ENCODE results near the gene PREX1. TPM values are rescaled to one million over a fixed set of nuclear protein-coding genes. Genes with fewer than 3 reads are reported as not detected.

PREX1 gene
- total RNA-seq, 4 donors from 2014 or later = 7.5 to 10.9 (median 9.1) TPM

DNA sequence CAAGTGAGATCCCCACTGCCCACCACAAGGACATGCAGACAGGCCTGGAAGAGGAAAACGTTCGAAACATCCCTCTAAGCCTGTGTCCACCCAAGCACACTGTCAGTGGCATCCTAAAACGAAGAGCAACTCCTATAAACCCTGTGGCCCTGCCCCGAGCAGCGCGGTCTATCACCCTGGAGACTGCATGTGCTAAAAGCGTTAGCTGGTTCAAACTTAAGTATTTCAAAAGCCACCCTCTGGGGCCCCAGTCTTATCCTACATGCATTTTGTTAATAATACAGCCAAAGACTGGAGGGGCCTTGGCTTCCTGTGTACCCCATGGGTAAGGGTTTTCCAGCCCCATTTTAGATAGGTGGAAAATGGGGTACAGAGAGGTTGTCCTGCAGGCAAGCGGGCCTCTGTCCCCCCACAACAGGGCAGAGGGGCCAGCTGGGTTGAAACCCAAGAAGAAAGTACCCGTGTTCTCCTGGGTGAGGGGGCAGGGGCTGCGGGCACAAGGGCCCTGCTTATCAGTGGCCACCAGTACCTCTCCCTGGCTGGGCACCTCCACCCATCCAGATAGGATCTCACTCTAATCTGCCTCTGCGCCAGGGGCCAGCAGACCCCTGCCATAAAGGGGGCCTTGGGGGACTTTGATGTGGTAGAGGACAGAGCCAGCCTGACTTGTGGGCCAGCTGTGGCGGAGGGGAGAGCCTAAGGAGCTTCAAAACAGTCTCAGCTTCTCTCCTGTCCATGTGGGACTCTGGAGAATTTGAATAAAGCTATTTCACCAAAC is 28.3 kb downstream of the PREX1 start:
- TF ChIP-seq POLR2A (IDR thresholded peaks at IDR 0.05) = no peak
- TF ChIP-seq, protein P1, sequence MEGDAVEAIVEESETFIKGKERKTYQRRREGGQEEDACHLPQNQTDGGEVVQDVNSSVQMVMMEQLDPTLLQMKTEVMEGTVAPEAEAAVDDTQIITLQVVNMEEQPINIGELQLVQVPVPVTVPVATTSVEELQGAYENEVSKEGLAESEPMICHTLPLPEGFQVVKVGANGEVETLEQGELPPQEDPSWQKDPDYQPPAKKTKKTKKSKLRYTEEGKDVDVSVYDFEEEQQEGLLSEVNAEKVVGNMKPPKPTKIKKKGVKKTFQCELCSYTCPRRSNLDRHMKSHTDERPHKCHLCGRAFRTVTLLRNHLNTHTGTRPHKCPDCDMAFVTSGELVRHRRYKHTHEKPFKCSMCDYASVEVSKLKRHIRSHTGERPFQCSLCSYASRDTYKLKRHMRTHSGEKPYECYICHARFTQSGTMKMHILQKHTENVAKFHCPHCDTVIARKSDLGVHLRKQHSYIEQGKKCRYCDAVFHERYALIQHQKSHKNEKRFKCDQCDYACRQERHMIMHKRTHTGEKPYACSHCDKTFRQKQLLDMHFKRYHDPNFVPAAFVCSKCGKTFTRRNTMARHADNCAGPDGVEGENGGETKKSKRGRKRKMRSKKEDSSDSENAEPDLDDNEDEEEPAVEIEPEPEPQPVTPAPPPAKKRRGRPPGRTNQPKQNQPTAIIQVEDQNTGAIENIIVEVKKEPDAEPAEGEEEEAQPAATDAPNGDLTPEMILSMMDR (IDR thresholded peaks at IDR 0.05 in 4 of 5, conservative IDR thresholded peaks at IDR 0.05 in 1 of 5) = no peak
- no peak overlapping the region for H3K4me3 ChIP-seq
- ATAC-seq (peak in 1 of 2 donors; percentile 10), DNase-seq (no peak)
- in situ Hi-C loops (cut with MboI; ENCODE audit: low sequenced_read_pairs in 4 of 4) = no loop called here
- H3K36me3 ChIP-seq = no peaks in the 10 kb centered on the region
- H3K27ac ChIP-seq = peak overlapping the region; percentile 11 to 54 (median 38)
- peaks cover 7 to 10% of the 10 kb centered on the region in 2 donors for H3K4me1 ChIP-seq
- no peaks in the 10 kb centered on the region for H3K27me3 ChIP-seq
- intact Hi-C loops (cut with DNase I; ENCODE audit: low total_unique reads) = no loop called here
- no peaks in the 10 kb centered on the region for H3K9me3 ChIP-seq

DNA sequence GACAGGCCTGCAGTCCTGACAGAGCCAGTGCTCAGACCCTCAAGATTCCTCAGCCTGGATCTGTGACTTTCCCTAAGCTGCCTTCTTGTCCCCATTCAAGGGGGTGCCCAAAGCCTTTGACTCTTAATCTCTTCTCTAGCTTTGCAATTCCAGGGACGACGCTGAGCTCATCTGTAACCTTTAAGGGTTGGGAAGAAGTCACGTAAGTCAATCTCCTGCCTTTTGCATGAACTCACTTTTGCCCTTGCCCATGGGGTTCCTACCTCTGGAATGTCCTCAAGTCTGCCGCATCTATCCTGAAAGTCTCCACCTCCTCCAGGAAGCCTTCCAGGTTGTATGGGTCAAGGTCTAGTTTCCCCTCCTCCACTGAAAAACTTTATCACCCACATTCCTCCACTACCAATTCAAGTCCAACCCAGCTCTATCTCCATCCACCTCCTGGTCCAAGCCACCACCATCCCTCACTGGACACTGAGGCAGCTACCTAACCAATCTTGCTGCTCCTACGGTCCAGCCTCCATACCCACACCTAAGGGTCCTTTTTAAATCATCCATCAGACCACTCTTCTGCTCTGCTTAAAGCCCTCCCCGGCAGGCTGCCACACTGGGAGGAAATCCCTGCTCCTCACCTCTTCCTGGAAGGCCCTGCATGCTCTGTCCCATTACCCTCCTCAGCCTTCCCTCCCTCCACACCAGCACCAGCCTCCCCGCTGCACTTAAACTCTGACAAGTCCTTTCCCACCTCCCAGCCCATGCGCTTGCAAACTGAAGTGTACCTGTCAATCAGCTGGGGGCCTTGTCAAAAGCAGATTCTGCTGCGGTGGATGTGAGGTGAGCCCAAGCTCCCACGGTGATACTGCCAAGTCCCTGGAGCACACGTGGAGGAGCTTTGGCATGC is 29.7 kb downstream of the PREX1 start:
- no peak for TF ChIP-seq POLR2A (IDR thresholded peaks at IDR 0.05)
- TF ChIP-seq, protein P1 (IDR thresholded peaks at IDR 0.05 in 4 of 5, conservative IDR thresholded peaks at IDR 0.05 in 1 of 5) = no peak
- no peak overlapping the region for H3K27ac ChIP-seq
- H3K9me3 ChIP-seq = no peaks in the 10 kb centered on the region
- in situ Hi-C loops (cut with MboI; ENCODE audit: low sequenced_read_pairs in 4 of 4) = no loop called here
- H3K36me3 ChIP-seq = no peaks in the 10 kb centered on the region
- ATAC-seq (no peak), DNase-seq (no peak)
- H3K27me3 ChIP-seq = no peaks in the 10 kb centered on the region
- H3K4me1 ChIP-seq = peaks cover 7 to 10% of the 10 kb centered on the region in 2 donors
- intact Hi-C loops (cut with DNase I; ENCODE audit: low total_unique reads) = no loop called here
- no peak overlapping the region for H3K4me3 ChIP-seq

DNA sequence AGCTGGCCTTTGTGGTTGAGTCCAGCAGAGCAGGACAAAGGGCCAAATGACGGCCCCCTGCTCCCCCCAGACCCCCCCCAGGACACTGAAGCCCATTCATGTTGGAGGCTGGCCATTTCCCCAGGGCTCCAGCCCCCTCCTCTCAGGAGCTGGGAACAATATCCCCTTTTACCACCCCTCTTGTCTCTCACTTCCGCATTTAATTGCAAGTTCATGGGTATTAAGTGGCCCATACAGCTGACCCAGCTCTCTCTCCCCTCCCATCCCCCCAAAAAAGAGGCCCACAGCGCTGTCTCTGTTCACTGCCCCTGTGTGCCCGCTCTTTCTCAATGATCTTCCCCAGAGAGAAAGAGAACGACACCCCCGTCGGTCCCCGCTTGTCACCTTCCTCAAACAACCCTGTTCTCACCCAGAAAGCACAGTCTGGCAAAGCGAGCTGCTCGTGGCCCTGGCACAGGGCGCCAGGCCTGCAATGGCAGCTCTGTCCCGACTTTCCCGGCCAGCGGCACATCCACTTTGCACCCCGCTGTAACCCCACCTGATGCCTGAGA is 30.4 kb downstream of the PREX1 start:
- peaks cover 7 to 10% of the 10 kb centered on the region in 2 donors for H3K4me1 ChIP-seq
- H3K36me3 ChIP-seq = no peaks in the 10 kb centered on the region
- DNase-seq = peak in 1 of 2 donors; percentile 42
- H3K27me3 ChIP-seq = no peaks in the 10 kb centered on the region
- peak in 1 of 2 donors; percentile 18 for ATAC-seq
- no peak overlapping the region for H3K4me3 ChIP-seq
- in situ Hi-C loops (cut with MboI; ENCODE audit: low sequenced_read_pairs in 4 of 4) (no loop called here), intact Hi-C loops (cut with DNase I; ENCODE audit: low total_unique reads) (no loop called here)
- TF ChIP-seq, protein P1 (IDR thresholded peaks at IDR 0.05 in 4 of 5, conservative IDR thresholded peaks at IDR 0.05 in 1 of 5) = no peak
- no peak for TF ChIP-seq POLR2A (IDR thresholded peaks at IDR 0.05)
- H3K9me3 ChIP-seq = no peaks in the 10 kb centered on the region
- no peak overlapping the region for H3K27ac ChIP-seq

DNA sequence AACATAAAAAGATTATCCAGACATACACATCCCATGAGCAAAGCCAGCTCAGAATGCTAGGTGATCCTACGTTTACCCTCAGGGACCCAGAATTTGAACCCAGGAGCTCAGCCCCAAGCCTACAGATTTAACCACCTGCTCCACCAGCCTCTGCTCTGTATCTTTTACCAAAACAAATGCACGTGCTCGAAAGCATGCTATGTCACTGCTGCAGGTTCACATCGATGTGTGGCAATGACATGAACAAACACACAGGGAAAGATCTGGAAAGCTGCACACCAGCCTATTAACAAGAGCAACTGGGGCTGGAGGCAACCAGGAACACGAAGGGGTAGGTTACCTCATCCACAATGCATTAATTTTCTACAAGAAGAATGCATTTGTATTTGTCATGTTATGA is 32.1 kb downstream of the PREX1 start:
- TF ChIP-seq, protein P1 (IDR thresholded peaks at IDR 0.05 in 4 of 5, conservative IDR thresholded peaks at IDR 0.05 in 1 of 5) = no peak
- no peak for TF ChIP-seq POLR2A (IDR thresholded peaks at IDR 0.05)
- Histone ChIP-seq H3K27me3 (no peaks in the 10 kb centered on the region), H3K9me3 (no peaks in the 10 kb centered on the region), H3K27ac (no peak overlapping the region), H3K4me3 (no peak overlapping the region), H3K4me1 (peaks cover 13% of the 10 kb centered on the region in 2 donors), H3K36me3 (no peaks in the 10 kb centered on the region)
- no peak for DNase-seq
- intact Hi-C loops (cut with DNase I; ENCODE audit: low total_unique reads) (no loop called here), in situ Hi-C loops (cut with MboI; ENCODE audit: low sequenced_read_pairs in 4 of 4) (no loop called here)
- no peak for ATAC-seq

All from gastrocnemius medialis (tissue), 4 donors.